Smooth muscle cell (in vitro differentiated cells): ENCODE measurements around the gene TRIM65. TPM values are rescaled to one million over a fixed set of nuclear protein-coding genes. Genes with fewer than 3 reads are reported as not detected.
A peak's percentile ranks its signal among the peaks of the same experiment; 100 is the strongest.
"Not testable (repeated sequence)": the region's sequence is repeated elsewhere in the genome, so short reads cannot be mapped to it uniquely, and the experiment has no call there.

Experiments
- DNase-seq: peaks from one replicate; lab custom pipeline; 2025; ENCODE audit not compliant: unreplicated experiment; lab: John Stamatoyannopoulos, UW
- H2AFZ ChIP-seq: fragments of 200-600 bp; sonication (generic); 2 replicates; pipeline ENCODE4 v1.6.0; 2016; ENCODE audit warnings: antibody characterized with exemption, low read depth, mild to moderate bottlenecking
- H3F3A ChIP-seq: fragments of 200-600 bp; sonication (generic); 2 replicates; pipeline ENCODE4 v1.6.0; 2017; ENCODE audit warnings: antibody characterized with exemption, low read depth
- H3K27ac ChIP-seq: fragments of 200-600 bp; sonication (generic); 2 replicates; pipeline ENCODE4 v1.5.1; 2016; ENCODE audit warnings: low read depth, mild to moderate bottlenecking
- H3K27me3 ChIP-seq: fragments of 200-600 bp; sonication (generic); 2 replicates; pipeline ENCODE4 v1.6.1; 2016; ENCODE audit warnings: low read depth, mild to moderate bottlenecking
- H3K36me3 ChIP-seq: fragments of 200-600 bp; sonication (generic); 2 replicates; pipeline ENCODE4 v1.5.1; 2016; ENCODE audit warnings: low read depth
- H3K4me1 ChIP-seq: fragments of 200-600 bp; sonication (generic); 2 replicates; pipeline ENCODE4 v1.5.1; 2016; ENCODE audit warnings: low read depth
- H3K4me2 ChIP-seq: fragments of 200-600 bp; sonication (generic); 2 replicates; pipeline ENCODE4 v1.6.0; 2016; ENCODE audit warnings: mild to moderate bottlenecking
- H3K4me3 ChIP-seq: fragments of 200-600 bp; sonication (generic); 2 replicates; pipeline ENCODE4 v1.5.1; 2016; ENCODE audit warnings: mild to moderate bottlenecking
- H3K79me2 ChIP-seq: fragments of 200-600 bp; sonication (generic); 2 replicates; pipeline ENCODE4 v1.6.0; 2016; ENCODE audit warnings: low read depth, mild to moderate bottlenecking
- H3K9ac ChIP-seq: fragments of 200-600 bp; sonication (generic); 2 replicates; pipeline ENCODE4 v1.6.0; 2016; ENCODE audit warnings: low read depth
- H3K9me3 ChIP-seq: fragments of 200-600 bp; sonication (generic); replicated peaks from 2 replicates; pipeline ENCODE4 v1.5.1; 2016; ENCODE audit warnings: low read depth
- H4K20me1 ChIP-seq: fragments of 200-600 bp; sonication (generic); 2 replicates; pipeline ENCODE4 v1.6.0; 2016; ENCODE audit warnings: low read depth
- WGBS: methylation state at CpG from one replicate; pipeline ENCODE4 v1.1.7; 2016; ENCODE audit warnings: low lambda C conversion rate; 5-methylcytosine and 5-hydroxymethylcytosine counted together
- polyA plus RNA-seq: library from polyadenylated mRNA; unstranded; fragments of >200 nt; fragmentation: Nextera tagmentation; extraction: Ambion mirVana; gene quantifications from 2 replicates; pipeline ENCODE4 v1.2.1, GENCODE V29; 2016
- total RNA-seq: library from RNA; depleted of rRNA; stranded (reverse); fragments of >200 nt; gene quantifications from 2 replicates; pipeline ENCODE4 v1.2.3, GENCODE V29; 2014
- TF ChIP-seq, protein P1 (sequence below): fragments of 200-600 bp; sonication (generic); IDR thresholded peaks from 2 replicates; pipeline ENCODE4 v1.5.1; 2017; ENCODE audit warnings: borderline replicate concordance, mild to moderate bottlenecking, antibody characterized with exemption; ENCODE audit not compliant: insufficient read depth, poor library complexity, severe bottlenecking

Gene TRIM65
- total and polyA plus RNA-seq, 2 experiments from 2014 or later = 13.3 to 17.4 TPM

DNA sequence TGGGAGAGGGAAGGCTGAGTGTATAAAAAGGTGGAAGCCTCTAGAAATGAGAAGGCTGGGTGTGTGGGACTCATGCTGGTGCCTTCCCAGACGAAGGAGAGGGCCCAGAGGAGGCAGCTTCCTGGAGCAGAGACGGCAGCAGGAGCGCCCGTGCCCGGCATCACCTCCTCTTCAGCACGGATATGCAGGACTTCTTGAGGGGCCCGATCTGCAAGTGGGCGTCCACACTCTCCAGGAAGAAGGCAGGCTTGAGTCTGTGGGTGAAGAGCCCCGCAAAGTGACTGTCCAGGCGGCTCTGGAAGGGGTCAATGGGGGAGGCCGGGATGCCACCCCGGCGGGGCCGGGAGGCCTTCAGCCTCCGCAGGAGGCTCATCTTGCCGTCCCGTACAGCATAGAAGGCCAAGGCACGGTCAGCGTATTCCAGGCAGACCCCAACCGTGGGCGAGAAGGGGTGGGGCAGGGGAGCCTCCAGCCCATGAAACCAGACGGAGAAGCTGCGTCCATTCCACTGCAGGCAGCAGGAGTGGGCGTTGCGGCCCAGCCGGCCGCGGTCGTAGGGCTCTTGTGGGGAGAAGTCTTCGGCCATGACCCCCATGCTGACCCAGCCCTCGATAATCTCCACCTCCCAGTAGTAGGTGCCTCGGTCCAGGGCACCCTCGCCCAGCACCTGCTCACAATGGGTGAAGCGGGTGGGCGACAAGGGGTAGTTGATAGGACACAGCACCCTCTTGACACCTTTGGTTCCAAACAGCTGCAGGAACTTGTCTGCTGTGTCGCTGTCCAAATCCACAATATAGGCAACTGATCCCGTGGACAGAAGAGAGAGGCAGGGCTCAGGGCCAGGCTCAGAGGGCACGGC, 22.2 kb downstream of the TRIM65 start:
- H2AFZ ChIP-seq = no peak overlapping the region
- H3K36me3 ChIP-seq = no peaks in the 10 kb centered on the region
- H3K4me3 ChIP-seq = no peak overlapping the region
- TF ChIP-seq, protein P1, sequence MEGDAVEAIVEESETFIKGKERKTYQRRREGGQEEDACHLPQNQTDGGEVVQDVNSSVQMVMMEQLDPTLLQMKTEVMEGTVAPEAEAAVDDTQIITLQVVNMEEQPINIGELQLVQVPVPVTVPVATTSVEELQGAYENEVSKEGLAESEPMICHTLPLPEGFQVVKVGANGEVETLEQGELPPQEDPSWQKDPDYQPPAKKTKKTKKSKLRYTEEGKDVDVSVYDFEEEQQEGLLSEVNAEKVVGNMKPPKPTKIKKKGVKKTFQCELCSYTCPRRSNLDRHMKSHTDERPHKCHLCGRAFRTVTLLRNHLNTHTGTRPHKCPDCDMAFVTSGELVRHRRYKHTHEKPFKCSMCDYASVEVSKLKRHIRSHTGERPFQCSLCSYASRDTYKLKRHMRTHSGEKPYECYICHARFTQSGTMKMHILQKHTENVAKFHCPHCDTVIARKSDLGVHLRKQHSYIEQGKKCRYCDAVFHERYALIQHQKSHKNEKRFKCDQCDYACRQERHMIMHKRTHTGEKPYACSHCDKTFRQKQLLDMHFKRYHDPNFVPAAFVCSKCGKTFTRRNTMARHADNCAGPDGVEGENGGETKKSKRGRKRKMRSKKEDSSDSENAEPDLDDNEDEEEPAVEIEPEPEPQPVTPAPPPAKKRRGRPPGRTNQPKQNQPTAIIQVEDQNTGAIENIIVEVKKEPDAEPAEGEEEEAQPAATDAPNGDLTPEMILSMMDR = no peak
- no peak overlapping the region for H3K9ac ChIP-seq
- no peaks in the 10 kb centered on the region for H3K27me3 ChIP-seq
- H4K20me1 ChIP-seq = no peaks in the 10 kb centered on the region
- H3K9me3 ChIP-seq = no peaks in the 10 kb centered on the region
- DNase-seq = no peak
- 92% methylated on average over 31 of the region's 38 CpGs for WGBS
- no peaks in the 10 kb centered on the region for H3K79me2 ChIP-seq
- H3F3A ChIP-seq = peaks cover 14% of the 10 kb centered on the region
- no peak overlapping the region for H3K27ac ChIP-seq
- H3K4me1 ChIP-seq = peaks cover 11% of the 10 kb centered on the region
- no peak overlapping the region for H3K4me2 ChIP-seq

DNA sequence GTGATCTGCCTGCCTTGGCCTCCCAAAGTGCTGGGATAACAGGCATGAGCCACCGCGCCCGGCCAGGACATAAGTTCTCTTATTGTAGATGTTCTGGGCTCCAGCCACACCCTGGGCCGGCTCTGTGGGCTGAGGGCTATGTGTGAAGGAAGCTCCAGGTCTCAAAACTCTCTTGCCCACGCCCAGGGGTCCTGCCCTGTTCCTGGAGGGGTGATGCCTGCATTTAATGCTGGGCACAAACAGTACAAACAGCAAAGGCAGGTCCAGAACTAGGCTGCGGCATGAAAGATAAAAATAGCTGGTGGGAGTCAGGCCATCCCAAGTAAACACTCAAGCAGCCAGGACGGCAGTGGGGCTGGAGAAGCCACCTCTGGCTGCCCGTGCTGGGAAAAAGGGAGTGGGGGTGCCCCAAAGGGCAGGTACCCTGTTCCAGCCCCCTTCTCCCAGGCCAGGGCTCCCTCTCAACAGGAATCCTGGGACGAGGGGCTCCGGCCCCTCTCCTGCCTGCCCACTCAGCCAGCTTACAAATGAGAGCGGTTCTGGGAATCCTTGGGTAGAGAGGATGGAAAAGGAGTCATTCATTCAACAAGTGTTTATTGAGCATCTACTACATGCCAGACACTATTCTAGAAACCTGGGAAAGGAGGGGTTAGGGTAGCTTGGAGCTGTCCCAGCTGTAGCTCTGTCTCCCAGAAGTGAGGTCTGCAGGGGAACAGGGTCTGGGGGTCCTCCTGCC, 23.0 kb downstream of the TRIM65 start:
- no peak overlapping the region for H3K4me3 ChIP-seq
- H3K9ac ChIP-seq = no peak overlapping the region
- H3K9me3 ChIP-seq = no peaks in the 10 kb centered on the region
- no peaks in the 10 kb centered on the region for H3K27me3 ChIP-seq
- H3K4me2 ChIP-seq = no peak overlapping the region
- no peaks in the 10 kb centered on the region for H4K20me1 ChIP-seq
- TF ChIP-seq, protein P1 = no peak
- H3K4me1 ChIP-seq = peaks cover 11% of the 10 kb centered on the region
- 85% methylated on average over 11 of the region's 11 CpGs for WGBS
- peaks cover 6% of the 10 kb centered on the region for H3F3A ChIP-seq
- no peak overlapping the region for H2AFZ ChIP-seq
- H3K36me3 ChIP-seq = no peaks in the 10 kb centered on the region
- peak overlapping the region; percentile 91 for H3K27ac ChIP-seq
- no peak for DNase-seq
- H3K79me2 ChIP-seq = no peaks in the 10 kb centered on the region

DNA sequence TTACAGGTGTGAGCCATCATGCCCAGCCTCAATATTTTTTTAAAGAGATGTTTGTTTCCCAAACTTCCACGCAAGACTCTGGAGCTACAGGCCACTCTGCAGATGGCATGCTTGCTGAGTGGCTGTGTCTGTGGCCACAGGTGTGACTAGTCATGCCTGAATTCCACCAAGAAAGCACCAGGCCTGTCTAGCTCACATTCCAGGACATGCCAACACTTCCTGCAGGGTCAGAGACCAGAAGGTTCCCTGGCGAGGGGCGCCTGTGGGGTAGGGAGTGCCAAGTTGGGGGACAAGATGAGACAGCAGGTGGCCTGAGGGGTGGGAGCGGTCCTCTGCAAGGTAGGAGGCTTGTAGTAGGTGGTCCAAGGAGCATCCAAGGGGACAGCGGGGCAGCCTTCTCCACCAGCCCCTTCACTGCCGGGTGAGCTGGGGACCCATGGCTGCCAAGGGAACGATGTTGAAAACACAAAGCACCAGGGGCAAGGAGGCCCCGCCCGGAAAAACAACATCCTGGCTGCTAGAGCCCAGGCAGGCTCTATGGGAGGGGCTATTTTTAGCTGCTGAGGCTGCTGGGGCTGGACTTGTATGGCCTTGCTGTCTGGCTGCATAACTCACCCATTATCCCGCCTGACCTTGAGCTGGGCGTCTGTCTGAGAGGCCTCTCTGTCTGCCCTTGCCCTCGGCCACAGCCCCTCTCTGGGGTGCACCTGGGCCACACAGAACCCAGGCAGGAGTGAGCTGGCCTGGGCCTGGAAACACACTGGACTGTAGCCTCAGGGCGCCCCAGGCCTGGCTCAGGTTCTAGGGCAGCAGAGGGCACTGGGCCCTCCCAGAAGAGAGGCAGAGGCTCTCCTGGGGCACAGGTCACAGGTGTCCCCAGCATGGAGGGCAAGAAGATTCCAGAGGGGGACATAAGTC, 24.1 kb downstream of the TRIM65 start:
- Histone ChIP-seq H3K27me3 (no peaks in the 10 kb centered on the region), H3K4me1 (peaks cover 11% of the 10 kb centered on the region), H4K20me1 (no peaks in the 10 kb centered on the region), H3K4me2 (peak overlapping the region; percentile 68), H3K79me2 (no peaks in the 10 kb centered on the region), H2AFZ (peak overlapping the region; percentile 66), H3K4me3 (no peak overlapping the region), H3K36me3 (no peaks in the 10 kb centered on the region), H3K9ac (peak overlapping the region; percentile 71), H3F3A (peaks cover 4% of the 10 kb centered on the region), H3K27ac (peak overlapping the region; percentile 91), H3K9me3 (no peaks in the 10 kb centered on the region)
- peak; percentile 17 for DNase-seq
- WGBS = 44% methylated on average over 13 of the region's 13 CpGs
- TF ChIP-seq, protein P1 = no peak

DNA sequence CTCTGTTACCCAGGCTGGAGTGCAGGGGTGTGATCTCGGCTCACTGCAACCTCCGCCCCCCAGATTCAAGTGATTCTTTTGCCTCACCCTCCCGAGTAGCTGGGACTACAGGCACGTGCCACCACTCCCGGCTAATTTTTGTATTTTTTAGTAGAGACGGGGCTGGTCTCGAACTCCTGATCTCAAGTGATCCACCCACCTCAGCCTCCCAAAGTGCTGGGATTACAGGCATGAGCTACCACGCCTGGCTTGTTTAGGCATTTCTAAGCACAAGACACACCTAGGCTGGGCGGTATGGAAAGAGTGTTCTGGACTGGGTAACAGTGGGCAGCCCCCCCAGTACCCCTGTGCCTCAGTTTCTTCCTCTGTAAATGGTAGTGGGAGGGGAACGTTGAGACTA, 26.5 kb downstream of the TRIM65 start:
- H3K27me3 ChIP-seq, H3K9me3 ChIP-seq, H3K27ac ChIP-seq, H3K4me3 ChIP-seq, H4K20me1 ChIP-seq, H3K4me1 ChIP-seq, H3K79me2 ChIP-seq, DNase-seq, H3F3A ChIP-seq, H3K9ac ChIP-seq, H2AFZ ChIP-seq, H3K36me3 ChIP-seq, H3K4me2 ChIP-seq: not testable (repeated sequence)
- WGBS = 97% methylated on average over 10 of the region's 10 CpGs
